NB4 (cell line): ENCODE results near the gene FMN1.

ENCODE experiments used
- DNase-seq: peaks from one replicate; pipeline ENCODE4 v3.0.0; 2010; ENCODE audit warnings: low read depth
- H3K4me3 ChIP-seq: one replicate; pipeline ENCODE4 v1.5.1; 2011; ENCODE audit warnings: mild to moderate bottlenecking, low read depth, low read length, moderate library complexity
- MYC ChIP-seq: IDR thresholded peaks from 2 replicates; pipeline ENCODE4 v1.6.1; 2011; ENCODE audit warnings: low read depth, low read length
- POLR2A ChIP-seq: IDR thresholded peaks from 2 replicates; pipeline ENCODE4 v1.6.1; 2011; ENCODE audit warnings: mild to moderate bottlenecking; ENCODE audit not compliant: insufficient read length; ENCODE audit errors: extremely low read depth
- TF ChIP-seq, protein P1 (sequence below): IDR thresholded peaks from 2 replicates; pipeline ENCODE4 v1.6.1; 2011; ENCODE audit warnings: low read depth, low read length
- TF ChIP-seq, protein P2 (sequence below): IDR thresholded peaks from one replicate; pipeline ENCODE4 v1.5.1; 2012; ENCODE audit warnings: low read depth, low read length

The FMN1 gene

DNA sequence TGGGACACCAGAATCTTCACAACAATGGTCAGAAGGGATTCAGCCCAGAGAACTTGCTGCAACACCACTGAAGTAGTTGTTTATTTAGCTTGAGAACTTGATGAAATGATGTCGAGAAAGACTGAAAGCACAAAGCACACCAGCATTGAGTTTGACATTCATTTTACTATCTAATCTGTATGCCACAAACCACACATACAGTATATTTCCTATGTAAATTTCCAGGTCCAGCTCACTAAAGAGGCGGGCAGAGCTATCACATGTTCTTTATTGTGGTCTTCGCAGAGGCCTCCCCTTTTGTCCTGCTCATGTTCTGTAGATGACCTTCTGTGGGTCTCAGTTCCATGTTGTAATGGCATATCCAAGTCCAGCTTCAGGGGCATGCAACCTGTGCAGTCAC, 10.4 kb upstream of the FMN1 start:
- TF ChIP-seq, protein P1, sequence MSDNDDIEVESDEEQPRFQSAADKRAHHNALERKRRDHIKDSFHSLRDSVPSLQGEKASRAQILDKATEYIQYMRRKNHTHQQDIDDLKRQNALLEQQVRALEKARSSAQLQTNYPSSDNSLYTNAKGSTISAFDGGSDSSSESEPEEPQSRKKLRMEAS = no peak
- TF ChIP-seq, protein P2, sequence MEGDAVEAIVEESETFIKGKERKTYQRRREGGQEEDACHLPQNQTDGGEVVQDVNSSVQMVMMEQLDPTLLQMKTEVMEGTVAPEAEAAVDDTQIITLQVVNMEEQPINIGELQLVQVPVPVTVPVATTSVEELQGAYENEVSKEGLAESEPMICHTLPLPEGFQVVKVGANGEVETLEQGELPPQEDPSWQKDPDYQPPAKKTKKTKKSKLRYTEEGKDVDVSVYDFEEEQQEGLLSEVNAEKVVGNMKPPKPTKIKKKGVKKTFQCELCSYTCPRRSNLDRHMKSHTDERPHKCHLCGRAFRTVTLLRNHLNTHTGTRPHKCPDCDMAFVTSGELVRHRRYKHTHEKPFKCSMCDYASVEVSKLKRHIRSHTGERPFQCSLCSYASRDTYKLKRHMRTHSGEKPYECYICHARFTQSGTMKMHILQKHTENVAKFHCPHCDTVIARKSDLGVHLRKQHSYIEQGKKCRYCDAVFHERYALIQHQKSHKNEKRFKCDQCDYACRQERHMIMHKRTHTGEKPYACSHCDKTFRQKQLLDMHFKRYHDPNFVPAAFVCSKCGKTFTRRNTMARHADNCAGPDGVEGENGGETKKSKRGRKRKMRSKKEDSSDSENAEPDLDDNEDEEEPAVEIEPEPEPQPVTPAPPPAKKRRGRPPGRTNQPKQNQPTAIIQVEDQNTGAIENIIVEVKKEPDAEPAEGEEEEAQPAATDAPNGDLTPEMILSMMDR = no peak
- TF ChIP-seq MYC = no peak
- TF ChIP-seq POLR2A = no peak
- DNase-seq = no peak
- H3K4me3 ChIP-seq = no peak overlapping the region

DNA sequence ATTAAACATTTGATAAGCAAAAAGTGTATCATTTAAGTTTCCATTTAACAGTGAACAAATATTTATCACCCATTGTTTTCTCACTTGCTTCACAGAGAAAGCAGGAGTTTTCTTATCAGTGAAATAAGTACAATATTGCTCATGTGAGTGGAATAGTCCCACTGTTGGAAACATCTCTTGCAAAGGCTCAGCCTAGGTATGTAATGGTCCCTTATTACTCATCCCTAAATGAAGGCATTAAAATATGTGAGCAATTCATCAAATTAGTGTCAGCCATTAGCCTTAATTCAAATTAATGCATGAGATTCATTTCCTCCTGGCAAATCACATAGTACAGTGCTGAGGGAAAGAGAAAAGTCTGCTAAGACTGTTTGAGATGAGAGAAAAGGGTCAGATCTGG, 9.6 kb upstream of the FMN1 start:
- H3K4me3 ChIP-seq = no peak overlapping the region
- TF ChIP-seq MYC (no peak), POLR2A (no peak)
- TF ChIP-seq, protein P1 = no peak
- TF ChIP-seq, protein P2 = no peak
- DNase-seq = no peak

DNA sequence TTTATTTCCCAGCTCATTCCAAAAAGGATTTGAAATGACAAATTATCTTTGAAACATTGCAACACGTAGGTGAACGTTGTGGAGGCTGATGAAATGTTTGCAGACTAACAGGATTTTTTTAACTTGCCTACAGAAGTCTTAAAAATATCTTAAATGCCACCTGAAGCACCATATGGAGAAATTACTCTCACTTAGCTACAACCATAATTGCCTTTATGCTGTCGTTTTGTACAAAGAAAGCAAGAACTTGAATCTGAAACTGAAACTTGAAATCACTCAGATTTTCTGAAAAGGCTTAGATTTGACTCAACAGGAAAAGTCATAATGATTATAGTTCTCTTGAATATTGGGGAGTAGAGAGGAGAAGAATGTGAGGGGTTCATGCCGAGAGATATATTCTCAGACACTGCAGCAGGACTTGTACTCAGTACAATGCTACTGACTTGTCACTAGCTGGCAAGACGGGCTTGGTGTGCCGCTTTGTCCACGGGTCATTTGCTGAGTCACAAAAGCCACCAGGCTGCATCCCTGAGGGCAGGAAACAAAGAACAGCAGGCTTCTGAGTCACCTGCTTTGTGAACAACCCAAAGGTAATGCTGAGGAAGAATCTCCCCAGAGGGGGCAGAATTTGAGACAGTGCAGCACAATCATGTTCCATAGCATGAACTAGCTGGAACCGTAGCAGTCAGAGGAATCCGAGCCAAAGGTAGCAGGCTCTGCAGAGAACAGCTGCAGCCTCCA, 7.1 kb upstream of the FMN1 start:
- no peak overlapping the region for H3K4me3 ChIP-seq
- TF ChIP-seq MYC (no peak), POLR2A (no peak)
- TF ChIP-seq, protein P2 = no peak
- TF ChIP-seq, protein P1 = no peak
- DNase-seq = peak; percentile 47

DNA sequence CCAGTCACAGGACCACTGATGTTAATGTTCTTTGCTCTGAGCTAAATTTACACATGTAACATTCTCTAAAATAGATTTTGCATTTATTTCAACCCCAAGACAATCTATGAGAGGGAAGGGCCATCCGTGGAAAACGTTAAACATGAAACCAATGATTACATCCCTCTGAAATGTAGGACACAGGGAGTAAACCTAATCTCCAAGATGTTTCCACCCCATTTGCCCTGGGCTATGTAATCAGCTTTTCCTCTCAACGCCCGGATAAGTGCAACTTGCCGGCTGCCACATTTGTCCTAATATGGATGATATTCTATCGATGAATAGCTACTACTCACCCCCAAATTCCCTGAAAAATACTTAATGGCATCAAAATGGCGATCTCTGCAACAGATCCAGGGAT, 6.4 kb upstream of the FMN1 start:
- no peak for DNase-seq
- TF ChIP-seq, protein P2 = no peak
- TF ChIP-seq MYC = no peak
- TF ChIP-seq POLR2A = no peak
- TF ChIP-seq, protein P1 = no peak
- H3K4me3 ChIP-seq = no peak overlapping the region

DNA sequence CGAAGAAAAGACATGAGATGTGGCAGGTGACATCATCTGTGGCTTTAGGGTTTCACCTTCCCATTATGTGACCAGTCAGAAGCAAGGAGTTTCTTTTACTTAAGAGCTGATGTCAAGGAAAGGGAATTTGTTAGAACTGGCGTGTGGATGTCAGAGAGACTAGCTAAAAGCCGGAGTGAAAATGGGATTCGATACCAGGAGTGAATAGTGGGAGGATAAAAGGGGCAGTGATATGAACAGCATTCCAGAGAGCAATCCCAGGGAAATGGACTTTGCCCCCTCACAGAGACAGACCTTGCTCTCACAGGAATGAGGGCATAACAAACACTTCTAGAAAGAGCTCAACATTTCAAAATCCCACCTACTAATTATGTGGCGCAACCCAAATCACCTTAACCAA, 5.9 kb upstream of the FMN1 start:
- no peak for DNase-seq
- H3K4me3 ChIP-seq = no peak overlapping the region
- no peak for TF ChIP-seq POLR2A
- TF ChIP-seq MYC = no peak
- TF ChIP-seq, protein P1 = no peak
- TF ChIP-seq, protein P2 = no peak
